Cortex of kidney (tissue), 1 donor: ENCODE measurements around the gene PRAMEF10.
"Not testable (repeated sequence)": the region's sequence is repeated elsewhere in the genome, so short reads cannot be mapped to it uniquely, and the experiment has no call there.

Source experiments
- DNase-seq: peaks from one replicate; lab custom pipeline; 2025; lab: John Stamatoyannopoulos, UW

PRAMEF10 gene

GRCh38 chr1:12898170-12898569, at the start of gene PRAMEF10:
PRAMEF10 (minus strand) TSS chr1:12898270; CDS start chr1:12895847, 2,423 bp downstream.
- DNase-seq: not testable (repeated sequence)

DNA sequence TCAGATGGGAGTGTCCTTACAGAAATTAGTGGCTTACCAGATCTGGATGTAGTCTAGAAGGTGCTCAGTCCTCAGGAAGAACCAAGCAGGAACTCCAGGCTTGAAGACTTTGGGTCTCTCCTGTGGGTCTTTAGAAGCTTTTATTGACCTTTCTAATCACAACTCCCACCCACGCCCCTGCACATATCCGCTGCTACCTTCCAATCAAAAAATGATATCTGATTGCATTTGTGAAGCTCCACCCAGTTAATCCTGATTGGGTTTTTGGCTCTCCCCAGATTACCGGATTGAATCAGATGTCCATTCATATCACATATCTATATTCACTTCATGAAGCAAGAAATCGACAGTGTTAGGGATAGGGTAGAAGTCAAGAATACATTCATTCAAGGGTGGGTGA, 49.4 kb upstream of the PRAMEF10 start, which contains the start of gene PRAMEF6:
TSS of gene PRAMEF6 (minus strand) at position 101 of the 400 bp plus-strand sequence. CDS start 5,062 bp downstream, outside the sequence.
- DNase-seq: not testable (repeated sequence)

DNA sequence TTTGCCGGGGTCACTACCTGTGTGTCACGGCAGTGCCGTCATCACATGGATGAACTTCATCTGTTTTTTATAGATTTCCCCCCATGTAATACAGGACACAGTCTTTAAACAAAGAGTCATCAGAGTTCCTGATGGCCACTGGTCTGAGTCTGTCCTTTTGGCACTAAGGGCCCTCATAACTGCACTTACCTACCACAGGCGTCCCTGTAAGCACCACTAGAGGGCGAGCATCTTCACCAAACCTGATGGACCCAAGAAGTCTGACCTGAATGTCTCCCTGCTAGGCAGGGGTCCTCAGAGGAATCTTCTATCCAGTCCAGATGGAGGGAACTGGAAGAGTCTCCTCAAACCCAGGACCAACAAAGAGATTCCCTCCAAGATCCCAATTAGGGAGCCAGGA, 26.3 kb upstream of the PRAMEF10 start:
- DNase-seq: not testable (repeated sequence)

DNA sequence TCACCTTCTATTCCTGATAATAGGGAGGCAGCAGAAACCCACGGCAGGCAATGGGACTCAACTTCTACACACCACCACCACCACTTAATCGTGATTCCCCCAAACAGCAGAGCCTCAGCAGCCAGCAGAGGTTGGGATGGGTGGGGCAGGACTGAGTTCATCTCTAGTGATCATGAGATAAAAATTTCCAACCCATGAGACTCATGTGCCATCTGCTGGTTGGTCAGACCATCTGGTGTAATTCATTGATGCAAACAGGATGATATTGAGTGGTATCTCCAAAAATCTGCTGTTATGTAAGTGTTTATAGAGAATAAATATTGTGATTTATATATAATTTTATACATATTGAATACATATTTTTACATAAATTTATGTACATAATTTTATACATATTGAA, 23.7 kb upstream of the PRAMEF10 start:
- DNase-seq: not testable (repeated sequence)

GRCh38 chr1:12916310-12916709, 18.2 kb upstream of the PRAMEF10 start, which contains the start of gene PRAMEF7:
PRAMEF7 (plus strand) TSS chr1:12916610; CDS start chr1:12917693, 1,083 bp downstream.
- not testable (repeated sequence) for DNase-seq

DNA sequence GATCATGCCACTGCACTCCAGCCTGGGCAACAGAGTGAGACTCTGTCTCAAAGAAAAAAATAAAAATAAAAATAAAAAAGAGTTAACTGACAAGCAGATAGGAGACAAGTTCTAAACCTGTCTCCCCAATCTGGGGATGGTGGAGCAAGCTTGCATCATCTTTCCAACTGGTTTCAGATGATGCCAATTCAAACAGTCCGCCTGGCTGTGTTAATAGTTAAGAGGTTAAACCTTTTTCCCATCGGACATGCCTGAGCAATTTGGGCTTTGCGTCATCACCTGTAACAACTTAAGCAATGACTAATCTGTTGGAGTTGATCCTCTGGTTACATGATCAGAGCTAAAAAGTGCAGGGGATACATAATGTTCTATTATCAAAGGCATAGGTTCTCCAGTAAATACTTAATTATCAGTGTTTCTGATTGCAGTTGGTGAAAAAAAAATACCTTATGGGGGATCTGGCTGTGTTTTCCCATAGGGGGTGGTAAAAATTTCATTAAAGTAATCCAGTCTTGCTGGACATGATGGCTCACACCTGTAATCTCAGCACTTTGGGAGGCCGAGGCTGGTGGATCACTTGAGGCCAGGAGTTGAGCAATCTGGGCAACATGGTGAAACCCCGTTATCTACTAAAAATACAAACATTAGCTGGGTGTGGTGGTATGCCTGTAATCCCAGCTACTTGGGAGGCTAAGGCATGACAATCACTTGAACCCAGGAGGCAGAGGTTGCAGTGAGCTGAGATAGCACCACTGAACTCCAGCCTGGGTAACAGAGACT, 5.9 kb upstream of the PRAMEF10 start:
- not testable (repeated sequence) for DNase-seq

DNA sequence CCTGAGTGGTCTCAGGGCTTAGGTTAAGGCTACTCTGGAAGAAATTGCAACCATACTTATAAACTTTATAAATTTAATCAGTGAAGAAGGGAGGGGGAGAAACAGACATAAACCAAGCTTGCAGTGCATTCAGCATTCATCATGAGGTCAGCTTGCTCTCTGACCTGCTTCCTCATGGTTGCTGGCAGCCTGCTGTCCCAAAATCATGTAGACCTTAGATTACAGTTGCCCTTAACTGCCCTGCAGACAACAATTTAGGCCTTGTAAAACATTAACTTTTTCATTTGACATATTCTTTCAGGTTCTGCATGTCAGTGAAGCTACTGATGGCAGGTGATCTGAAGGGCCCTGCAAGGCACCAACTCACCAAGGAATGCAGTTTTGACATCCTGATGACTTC, 1.1 kb upstream of the PRAMEF10 start:
- not testable (repeated sequence) for DNase-seq

- not testable (repeated sequence) for DNase-seq
Measured at GRCh38 chr1:12886101-12886500, 12.0 kb downstream of the PRAMEF10 start, which contains the start of gene PRAMEF4. PRAMEF4 (minus strand) TSS chr1:12886201; CDS start chr1:12883394, 2,807 bp downstream.

GRCh38 chr1:12878453-12878852, 19.6 kb downstream of the PRAMEF10 start:
- DNase-seq: not testable (repeated sequence)

DNA sequence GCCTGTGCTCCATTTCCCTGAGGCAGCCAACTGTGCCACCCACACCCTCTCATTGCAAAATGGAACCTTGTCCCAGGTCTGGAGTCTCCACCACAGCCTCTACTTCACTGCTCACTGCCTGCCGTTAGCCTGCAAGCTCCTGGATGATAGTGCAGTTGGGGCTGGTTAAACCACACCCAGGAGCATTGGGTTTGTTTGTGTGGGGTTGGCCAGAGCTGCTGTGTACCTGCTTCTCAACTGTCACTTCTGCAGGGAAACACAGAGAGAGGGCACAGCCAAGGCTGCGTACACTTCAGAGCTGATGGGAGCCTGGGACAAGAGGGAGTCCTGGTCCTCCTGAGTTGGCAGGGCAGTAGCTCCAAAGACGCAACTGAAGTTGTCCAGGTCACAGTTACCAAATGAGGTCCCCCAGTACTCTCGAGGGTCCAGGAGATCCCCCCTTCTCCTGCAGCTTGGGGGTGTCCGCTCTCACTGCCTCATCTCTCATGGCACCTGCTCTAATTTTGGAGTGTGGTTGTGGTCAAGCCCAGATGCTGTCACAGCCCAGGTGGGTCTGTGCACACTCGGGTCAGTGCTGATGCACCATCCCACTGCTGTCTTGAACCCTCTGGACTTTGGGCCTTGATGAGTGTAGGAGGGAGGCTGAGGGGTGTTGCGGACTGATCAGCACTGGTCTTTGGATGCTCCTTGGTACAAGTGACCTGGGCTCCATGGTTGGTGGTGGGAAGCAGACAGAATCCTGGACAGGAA, 34.8 kb downstream of the PRAMEF10 start:
- not testable (repeated sequence) for DNase-seq

DNA sequence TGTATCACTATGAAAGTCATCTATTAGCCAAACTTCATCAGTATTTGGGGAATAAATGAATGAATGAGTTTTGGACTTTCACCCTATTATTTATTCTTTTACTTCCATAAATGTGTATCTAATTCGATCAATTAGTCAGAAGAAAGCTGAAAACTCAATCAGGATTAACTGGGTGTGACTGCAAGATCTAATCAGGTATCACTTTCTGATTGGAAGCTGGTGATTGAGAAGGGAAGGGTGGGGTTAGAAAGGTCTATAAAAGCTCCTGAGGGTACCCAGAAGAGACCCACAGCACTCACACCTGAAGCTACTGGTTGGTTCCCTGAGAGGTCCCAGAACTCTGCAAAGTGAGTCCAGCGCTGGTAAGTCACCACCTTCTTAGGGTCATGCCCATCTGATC, 41.3 kb downstream of the PRAMEF10 start, which contains the start of gene PRAMEF2:
TSS of gene PRAMEF2 (plus strand) at position 301 of the 400 bp plus-strand sequence. CDS start 1,924 bp downstream, outside the sequence.
- DNase-seq: not testable (repeated sequence)

DNA sequence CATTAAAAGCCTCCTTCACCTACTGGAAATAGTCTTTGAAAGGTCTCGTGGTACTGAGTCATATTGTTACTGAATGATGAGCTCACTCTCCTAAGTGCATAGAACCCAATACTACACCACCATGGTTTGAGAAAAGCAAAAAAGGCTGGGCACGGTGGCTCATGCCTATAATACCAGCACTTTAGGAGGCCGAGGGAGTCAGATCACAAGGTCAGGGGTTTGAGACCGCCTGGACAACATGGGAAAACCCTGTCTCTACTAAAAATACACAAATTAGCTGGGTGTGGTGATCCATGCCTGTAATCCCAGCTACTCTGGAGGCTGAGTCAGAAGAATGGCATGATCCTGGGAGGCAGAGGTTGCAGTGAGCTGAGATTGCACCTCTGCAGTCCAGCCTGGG, 46.3 kb downstream of the PRAMEF10 start:
- no peak for DNase-seq

DNA sequence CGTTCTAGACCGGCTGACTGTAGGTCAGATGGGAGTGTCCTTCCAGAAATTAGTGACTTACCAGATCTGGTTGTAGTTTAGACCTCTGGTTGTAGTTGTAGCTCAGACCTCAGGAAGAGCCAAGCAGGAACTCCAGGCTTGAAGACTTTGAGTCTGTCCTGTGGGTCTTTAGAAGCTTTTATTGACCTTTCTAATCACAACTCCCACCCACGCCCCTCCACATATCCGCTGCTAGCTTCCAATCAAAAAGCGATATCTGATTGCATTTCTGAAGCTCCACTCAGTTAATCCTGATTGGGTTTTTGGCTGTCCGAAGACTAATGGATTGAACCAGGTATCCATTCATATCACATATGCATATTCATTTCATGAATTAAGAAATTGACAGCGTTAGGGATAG, 49.5 kb downstream of the PRAMEF10 start, which contains the start of gene HNRNPCL1:
TSS of gene HNRNPCL1 (minus strand) at position 101 of the 400 bp plus-strand sequence. CDS start 431 bp downstream, outside the sequence.
- not testable (repeated sequence) for DNase-seq
